ENCODE data around the gene TENT5C. TPM values are rescaled to one million over a fixed set of nuclear protein-coding genes. Genes with fewer than 3 reads are reported as not detected.

The TENT5C gene
- total RNA-seq, 4 donors from 2014 or later: 3.8 to 7.6 (median 6.6) TPM

DNA sequence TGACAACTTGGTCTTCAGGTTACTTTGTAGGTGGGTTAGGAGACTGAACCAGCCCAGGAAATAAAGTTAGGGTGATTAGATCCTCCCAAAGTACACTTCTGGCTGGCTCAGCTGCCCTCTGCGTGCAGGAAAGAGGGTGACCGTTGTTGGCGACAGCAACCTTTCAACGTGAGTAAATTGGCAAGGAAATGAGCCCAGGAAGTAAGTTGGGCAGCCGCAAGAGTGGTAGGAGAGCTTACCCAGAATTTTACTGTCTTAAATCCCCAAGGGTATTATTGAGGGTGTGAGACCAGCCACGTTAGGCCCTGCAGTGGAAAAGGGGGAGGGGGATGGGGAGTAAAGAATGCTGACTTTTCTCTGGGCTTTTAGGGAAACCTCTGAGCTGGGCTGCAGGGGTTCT lies 1.6 kb downstream of the TENT5C start:
- TF ChIP-seq, protein P1, sequence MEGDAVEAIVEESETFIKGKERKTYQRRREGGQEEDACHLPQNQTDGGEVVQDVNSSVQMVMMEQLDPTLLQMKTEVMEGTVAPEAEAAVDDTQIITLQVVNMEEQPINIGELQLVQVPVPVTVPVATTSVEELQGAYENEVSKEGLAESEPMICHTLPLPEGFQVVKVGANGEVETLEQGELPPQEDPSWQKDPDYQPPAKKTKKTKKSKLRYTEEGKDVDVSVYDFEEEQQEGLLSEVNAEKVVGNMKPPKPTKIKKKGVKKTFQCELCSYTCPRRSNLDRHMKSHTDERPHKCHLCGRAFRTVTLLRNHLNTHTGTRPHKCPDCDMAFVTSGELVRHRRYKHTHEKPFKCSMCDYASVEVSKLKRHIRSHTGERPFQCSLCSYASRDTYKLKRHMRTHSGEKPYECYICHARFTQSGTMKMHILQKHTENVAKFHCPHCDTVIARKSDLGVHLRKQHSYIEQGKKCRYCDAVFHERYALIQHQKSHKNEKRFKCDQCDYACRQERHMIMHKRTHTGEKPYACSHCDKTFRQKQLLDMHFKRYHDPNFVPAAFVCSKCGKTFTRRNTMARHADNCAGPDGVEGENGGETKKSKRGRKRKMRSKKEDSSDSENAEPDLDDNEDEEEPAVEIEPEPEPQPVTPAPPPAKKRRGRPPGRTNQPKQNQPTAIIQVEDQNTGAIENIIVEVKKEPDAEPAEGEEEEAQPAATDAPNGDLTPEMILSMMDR (IDR thresholded peaks at IDR 0.05): no peak
- DNase-seq (ENCODE audit: low spot score): no peak
- no peak for ATAC-seq (ENCODE audit: low FRiP score)

DNA sequence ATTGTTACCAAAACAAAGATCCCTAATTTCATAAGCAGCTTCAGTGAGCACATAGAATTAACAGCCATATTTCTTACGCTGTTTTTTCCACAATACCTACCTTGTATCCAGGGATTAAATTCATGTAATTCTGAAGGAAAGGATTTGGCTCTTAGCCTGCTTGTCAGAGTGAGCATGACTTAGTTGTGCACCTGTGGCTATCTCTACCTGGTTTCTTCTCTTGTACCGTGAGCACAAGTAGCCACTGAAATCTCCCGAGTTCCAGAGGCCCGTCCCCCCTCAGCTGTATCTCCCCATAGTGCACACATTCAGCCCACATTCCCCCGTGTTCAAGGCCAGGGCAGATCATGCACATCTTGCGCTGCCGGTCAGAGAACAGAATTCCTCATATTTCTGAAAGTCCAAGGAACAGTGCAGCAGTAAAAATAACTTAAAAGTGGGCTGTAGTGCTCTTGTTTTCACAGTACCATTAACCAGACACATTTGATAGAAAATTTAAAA lies 2.3 kb downstream of the TENT5C start:
- DNase-seq (ENCODE audit: low spot score) (no peak), ATAC-seq (ENCODE audit: low FRiP score) (no peak)
- TF ChIP-seq, protein P1 (IDR thresholded peaks at IDR 0.05): no peak

DNA sequence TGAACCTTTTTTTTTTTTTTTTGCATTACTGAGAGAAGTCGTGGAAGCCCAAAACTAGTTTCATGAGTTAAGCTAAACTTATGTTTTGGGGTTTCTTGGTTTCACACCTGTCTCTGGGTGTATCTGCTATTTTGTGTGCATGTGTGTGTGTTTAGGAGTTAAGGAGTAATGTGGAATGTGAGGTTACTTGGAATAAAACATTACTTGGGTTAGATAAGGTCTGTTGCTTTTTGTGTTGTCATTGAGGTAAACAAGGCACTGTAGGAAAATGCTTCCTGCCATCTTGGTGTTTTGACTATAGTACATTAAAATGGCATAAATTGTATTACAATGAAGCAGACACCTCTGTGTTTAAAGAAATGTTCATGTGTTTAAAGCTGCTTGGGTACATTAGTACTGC lies 2.9 kb downstream of the TENT5C start:
- TF ChIP-seq, protein P1 (IDR thresholded peaks at IDR 0.05): no peak
- ATAC-seq (ENCODE audit: low FRiP score) (no peak), DNase-seq (ENCODE audit: low spot score) (no peak)

DNA sequence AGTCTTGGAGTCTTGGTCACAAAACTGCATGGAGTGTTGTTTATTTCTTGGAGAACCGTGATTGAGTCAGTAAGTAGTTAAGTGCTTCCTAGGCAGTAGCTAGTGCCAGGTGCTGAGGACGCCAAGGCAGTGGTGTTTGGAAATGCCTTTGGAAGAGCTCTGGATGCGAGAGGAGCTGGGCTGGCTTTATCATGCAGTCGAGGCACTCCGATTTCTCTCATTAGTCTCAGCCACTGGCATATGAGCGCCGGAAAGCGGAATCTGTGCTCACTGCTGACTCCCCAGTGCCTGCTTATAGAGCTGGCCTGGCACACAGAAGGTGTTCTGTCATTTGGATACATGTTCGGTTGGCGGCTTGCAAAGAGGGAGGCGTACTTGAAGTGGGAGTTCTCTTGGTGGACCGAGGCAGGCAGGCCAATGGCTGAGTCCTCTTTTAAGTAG lies 3.6 kb downstream of the TENT5C start:
- DNase-seq (ENCODE audit: low spot score): no peak
- no peak for ATAC-seq (ENCODE audit: low FRiP score)
- TF ChIP-seq, protein P1 (IDR thresholded peaks at IDR 0.05): no peak

DNA sequence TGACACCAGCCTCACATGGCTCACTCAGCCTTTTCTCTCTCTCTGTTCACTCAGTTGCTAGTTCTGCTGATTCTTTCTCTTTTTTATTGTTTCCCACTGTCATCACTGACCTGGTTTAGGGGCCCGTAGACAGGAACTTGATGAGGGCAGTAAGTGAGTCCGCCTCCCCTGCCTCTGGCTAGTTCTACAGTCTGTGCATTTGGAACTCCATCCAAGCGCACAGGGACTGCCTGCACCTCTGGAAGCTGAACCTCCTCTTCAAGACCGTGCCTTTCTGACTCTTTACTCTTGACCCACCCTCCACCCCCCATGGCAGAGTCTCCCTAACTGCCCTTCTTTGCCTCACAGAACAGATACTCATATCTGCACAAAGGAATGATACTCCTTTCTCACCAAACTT lies 4.2 kb downstream of the TENT5C start:
- TF ChIP-seq, protein P1 (IDR thresholded peaks at IDR 0.05): no peak
- DNase-seq (ENCODE audit: low spot score) (no peak), ATAC-seq (ENCODE audit: low FRiP score) (no peak)

DNA sequence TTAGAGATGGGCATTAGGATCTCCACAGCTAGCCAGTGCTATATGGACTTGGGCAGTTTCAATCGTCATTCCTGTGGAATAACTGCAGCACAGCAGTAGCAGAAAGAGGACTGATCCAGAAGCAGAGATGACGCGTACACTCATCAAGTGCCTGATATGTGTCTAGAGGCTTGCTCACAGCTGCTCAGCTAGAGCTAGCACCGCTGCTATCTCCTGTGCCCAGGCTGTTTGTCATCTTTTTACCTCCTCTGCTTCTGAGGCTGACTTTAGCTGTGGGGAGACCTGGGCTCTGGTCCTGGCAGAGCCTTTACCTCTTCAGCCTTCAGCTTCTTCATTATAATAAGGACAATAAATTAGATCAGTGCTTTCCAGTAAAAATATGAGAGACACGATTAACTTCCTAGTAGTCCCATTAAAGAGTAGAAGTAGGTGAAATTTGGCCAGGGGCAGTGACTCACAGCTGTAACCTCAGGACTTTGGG lies 5.3 kb downstream of the TENT5C start:
- TF ChIP-seq, protein P1 (IDR thresholded peaks at IDR 0.05): no peak
- DNase-seq (ENCODE audit: low spot score) (no peak), ATAC-seq (ENCODE audit: low FRiP score) (no peak)

DNA sequence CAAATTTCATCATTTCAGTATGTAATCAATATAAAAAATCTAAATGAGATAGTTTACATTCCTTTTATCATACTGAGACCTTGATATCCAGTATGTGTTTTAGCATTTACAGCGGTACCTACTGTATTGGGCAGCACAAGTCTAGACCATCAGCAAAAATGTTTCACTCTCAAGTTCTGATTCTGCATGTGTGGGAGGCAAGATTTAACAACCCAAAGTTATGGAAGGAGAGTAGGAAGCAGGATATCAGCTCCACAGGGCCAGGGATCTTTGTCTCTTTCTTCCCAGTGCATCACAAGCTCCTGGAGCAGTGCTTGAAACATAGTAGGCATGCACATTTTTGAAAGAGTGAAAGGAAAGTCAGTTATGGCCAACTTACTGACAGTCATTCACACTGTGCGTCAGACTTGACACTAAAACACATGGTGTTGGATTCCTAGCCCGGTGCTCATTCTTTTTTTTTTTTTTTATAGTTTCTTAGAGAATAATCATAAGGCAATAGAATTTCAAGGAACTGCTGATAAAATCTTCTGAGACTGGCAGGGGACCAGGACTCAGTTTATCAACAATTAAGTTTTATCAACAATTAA lies 6.1 kb downstream of the TENT5C start:
- DNase-seq (ENCODE audit: low spot score): no peak
- no peak for ATAC-seq (ENCODE audit: low FRiP score)
- TF ChIP-seq, protein P1 (IDR thresholded peaks at IDR 0.05): no peak
